ENCODE data around the gene PARP15.
A peak's percentile ranks its signal among the peaks of the same experiment; 100 is the strongest.

GRCh38 chr3:122680475-122681283 is 103.2 kb downstream of the PARP15 start, which contains the start of gene PARP14:
- TF ChIP-seq POLR2A (IDR thresholded peaks at IDR 0.05): peak; percentile 47 to 67
- TF ChIP-seq CTCF (IDR thresholded peaks at IDR 0.05): peak in 3 of 4 experiments; percentile 15 to 41 (median 21)
- TF ChIP-seq POLR2AphosphoS5 (IDR thresholded peaks at IDR 0.05): peak; percentile 72
- TF ChIP-seq EP300 (IDR thresholded peaks at IDR 0.05): no peak

Measured in gastroesophageal sphincter (tissue), 3 donors.